HCT116 (cell line): ENCODE data around the gene CD9. TPM values are rescaled to one million over a fixed set of nuclear protein-coding genes. Genes with fewer than 3 reads are reported as not detected.

Experiments
- ATAC-seq: fragments of 200-7000 bp; cut with Tn5 transposase; 2 replicates; pipeline ENCODE4 v1.9.1; 2020; ENCODE audit warnings: mild to moderate bottlenecking, moderate library complexity
- BruUV-seq: library from RNA; stranded (reverse); fragments of 400-500 nt; replicated peaks from 2 replicates; lab custom pipeline; 2021; lab: Mats Ljungman, UMichigan
- CTCF ChIA-PET: fragments of 300-600 bp; sonication (Branson Sonifier 250); formaldehyde crosslinking; loops from one replicate; lab custom pipeline; 2021; ENCODE audit warnings: antibody characterized with exemption; lab: Charles Lee
- POLR2A ChIA-PET: fragments of 300-600, 350-600 bp; sonication (Branson Sonifier 250); formaldehyde crosslinking; loops from one replicate; lab custom pipeline; 2021; ENCODE audit warnings: antibody characterized with exemption; lab: Charles Lee
- RAD21 ChIA-PET, 2 experiments: fragments of 300-600 bp; sonication (Branson Sonifier 250); formaldehyde crosslinking; loops; one replicate each; lab custom pipeline; 2023; ENCODE audit warnings: low total read pairs in 2 of 2; ENCODE audit not compliant: uncharacterized antibody in 2 of 2, unreplicated experiment in 2 of 2, low non-redundant PET in 1 of 2; lab: Charles Lee
- DNase-seq: peaks from one replicate; pipeline ENCODE4 v3.0.0-alpha.2; 2010; ENCODE audit warnings: low read depth, low spot score
- H2AFZ ChIP-seq: fragments of 200-600 bp; shearing (Covaris generic), sonication (generic); 2 replicates; pipeline ENCODE4 v1.6.1; 2017; ENCODE audit warnings: low read depth, mixed run types, mixed read lengths, antibody characterized with exemption, low read length; ENCODE audit not compliant: poor library complexity, severe bottlenecking
- H3K27ac ChIP-seq: 2 replicates; pipeline ENCODE4 v1.5.1; 2012; ENCODE audit warnings: low read depth, low read length
- H3K27me3 ChIP-seq: fragments of 200-600 bp; sonication (generic); 2 replicates; pipeline ENCODE4 v1.6.1; 2016; ENCODE audit warnings: mixed run types, low read length, mixed read lengths; ENCODE audit not compliant: insufficient read depth
- H3K36me3 ChIP-seq, 2 experiments: fragments of 200-500 bp in 1 of 2; fragments of 200-600 bp in 1 of 2; sonication (Bioruptor generic) in 1 of 2; sonication (generic) in 1 of 2; 2 replicates each; pipeline versions ENCODE4 v1.5.1 to v1.6.1; 2014 to 2016; ENCODE audit warnings: low read length in 2 of 2, inconsistent platforms in 1 of 2, mixed read lengths in 1 of 2, mixed run types in 1 of 2; ENCODE audit not compliant: insufficient read depth in 2 of 2, control insufficient read depth in 1 of 2
- H3K4me1 ChIP-seq, 2 experiments: fragments of 200-600 bp in 1 of 2; sonication (generic) in 1 of 2; 2 replicates each; pipeline versions ENCODE4 v1.5.1 to v1.6.1; 2012 to 2017; ENCODE audit warnings: low read length in 2 of 2, inconsistent platforms in 1 of 2, mild to moderate bottlenecking in 1 of 2, mixed read lengths in 1 of 2, mixed run types in 1 of 2, moderate library complexity in 1 of 2; ENCODE audit not compliant: insufficient read depth in 2 of 2, control insufficient read depth in 1 of 2
- H3K4me2 ChIP-seq: fragments of 200-600 bp; sonication (generic); 2 replicates; pipeline ENCODE4 v1.6.1; 2017; ENCODE audit warnings: mixed run types, low read length, mixed read lengths
- H3K4me3 ChIP-seq, 2 experiments: fragments of 200-600 bp in 1 of 2; sonication (generic) in 1 of 2; replicated peaks in 1 of 2; 2 replicates each; pipeline ENCODE4 v1.5.1; 2011 to 2016; ENCODE audit warnings: low read length in 2 of 2, control low read depth in 1 of 2, low read depth in 1 of 2, mild to moderate bottlenecking in 1 of 2, mixed read lengths in 1 of 2, mixed run types in 1 of 2
- H3K79me2 ChIP-seq: fragments of 200-600 bp; sonication (generic); 2 replicates; pipeline ENCODE4 v1.6.1; 2017; ENCODE audit warnings: mild to moderate bottlenecking, mixed run types, low read length, moderate library complexity, mixed read lengths; ENCODE audit not compliant: insufficient read depth
- H3K9ac ChIP-seq: fragments of 200-600 bp; sonication (generic); 2 replicates; pipeline ENCODE4 v1.6.1; 2016; ENCODE audit warnings: low read length, mixed read lengths
- H3K9me2 ChIP-seq: fragments of 200-600 bp; sonication (generic), shearing (Covaris generic); 2 replicates; pipeline ENCODE4 v1.6.1; 2017; ENCODE audit warnings: mixed run types, mild to moderate bottlenecking, moderate library complexity; ENCODE audit not compliant: insufficient read depth
- H3K9me3 ChIP-seq, 2 experiments: fragments of 200-500 bp in 1 of 2; fragments of 200-600 bp in 1 of 2; sonication (Bioruptor generic) in 1 of 2; sonication (generic) in 1 of 2; 2 replicates each; pipeline ENCODE4 v1.6.1; 2014 to 2017; ENCODE audit warnings: low read length in 2 of 2, mixed read lengths in 2 of 2, inconsistent platforms in 1 of 2, low read depth in 1 of 2, mild to moderate bottlenecking in 1 of 2, mixed run types in 1 of 2, moderate library complexity in 1 of 2; ENCODE audit not compliant: control insufficient read depth in 1 of 2, insufficient read depth in 1 of 2
- H4K20me1 ChIP-seq: fragments of 200-600 bp; sonication (generic), shearing (Covaris generic); 2 replicates; pipeline ENCODE4 v1.6.1; 2017; ENCODE audit warnings: mixed run types, mild to moderate bottlenecking, moderate library complexity; ENCODE audit not compliant: insufficient read depth
- ELF1 ChIP-seq: IDR thresholded peaks from 2 replicates; pipeline ENCODE4 v1.6.1; 2012; ENCODE audit warnings: low read depth, borderline replicate concordance
- RAD21 ChIP-seq: IDR thresholded peaks from 2 replicates; pipeline ENCODE4 v1.6.1; 2012; ENCODE audit warnings: low read depth, mild to moderate bottlenecking
- SP1 ChIP-seq: IDR thresholded peaks from 2 replicates; pipeline ENCODE4 v1.6.1; 2012; ENCODE audit warnings: low read depth
- SRF ChIP-seq: IDR thresholded peaks from 2 replicates; pipeline ENCODE4 v1.6.1; 2012; ENCODE audit warnings: low read depth
- ZNF274 ChIP-seq: fragments of 200-500 bp; sonication (Bioruptor generic); IDR thresholded peaks from 2 replicates; pipeline ENCODE4 v1.6.1; 2014; ENCODE audit warnings: mild to moderate bottlenecking, low read depth, low read length, inconsistent platforms
- intact Hi-C: fragments of 100-400 bp; cut with micrococcal nuclease; formaldehyde crosslinking; loops from 2 replicates; pipeline ENCODE4 v1.10.0; 2022
- total RNA-seq: library from RNA; stranded (reverse); gene quantifications from one replicate; pipeline ENCODE4 v1.2.1, GENCODE V29; 2021; ENCODE audit not compliant: unreplicated experiment
- TF ChIP-seq, protein P1 (sequence below): IDR thresholded peaks from 2 replicates; pipeline ENCODE4 v1.6.1; 2012

The CD9 gene
- total RNA-seq, 1 experiment from 2014 or later = 182 TPM

DNA sequence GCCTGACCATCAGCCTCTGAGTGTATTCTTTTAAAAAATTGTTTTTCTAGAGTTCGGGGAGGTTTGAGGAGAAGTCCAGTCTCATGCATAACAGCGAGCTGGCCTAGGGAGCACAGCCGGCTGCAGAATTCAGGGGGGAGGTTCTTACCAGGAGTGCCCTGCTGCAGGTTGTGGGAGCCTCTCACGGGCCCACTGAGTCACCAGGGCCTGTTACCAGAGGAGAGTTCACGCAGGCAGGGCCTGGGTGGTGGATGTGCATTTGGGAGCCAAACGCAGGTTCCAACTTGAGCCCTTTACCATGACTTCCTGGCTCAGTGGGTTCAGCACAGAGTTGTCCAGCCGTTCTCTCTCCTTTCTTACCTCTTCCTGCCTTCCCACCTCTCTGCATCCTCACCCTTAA lies 14.4 kb downstream of the CD9 start:
- Histone ChIP-seq H3K9me3 (no peaks in the 10 kb centered on the region), H3K36me3 (0 out of 4 replicates have a peak, but pooled peaks cover 0 to under 1% of the 10 kb centered on the region in 2 experiments), H3K79me2 (peaks cover 94% of the 10 kb centered on the region), H3K4me1 (peaks cover 62 to 85% of the 10 kb centered on the region in 2 experiments), H4K20me1 (no peaks in the 10 kb centered on the region), H3K4me2 (peak overlapping the region; percentile 89), H3K27me3 (no peaks in the 10 kb centered on the region), H3K27ac (peak overlapping the region; percentile 73), H3K4me3 (0 out of 4 replicates have a peak overlapping the region, but pooled peaks of 1 of the 2 experiments have one; percentile 53), H2AFZ (no peak overlapping the region)
- ATAC-seq = no peak
- RAD21 ChIA-PET = interaction anchor here in 1 of 2 experiments (0.8 kb wide), 1 partner anchor 63 kb away, joined by 4 read pairs; no protein-coding TSS in a partner anchor
- intact Hi-C loops = no loop called here
- no peak for TF ChIP-seq ZNF274
- TF ChIP-seq, protein P1, sequence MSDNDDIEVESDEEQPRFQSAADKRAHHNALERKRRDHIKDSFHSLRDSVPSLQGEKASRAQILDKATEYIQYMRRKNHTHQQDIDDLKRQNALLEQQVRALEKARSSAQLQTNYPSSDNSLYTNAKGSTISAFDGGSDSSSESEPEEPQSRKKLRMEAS = no peak
- TF ChIP-seq, all 23 proteins: peak for 0
- no peaks in the 10 kb centered on the region for H3K9me2 ChIP-seq
- H3K9ac ChIP-seq = peak overlapping the region; percentile 77
- BruUV-seq = no TSS peak
- no peak for DNase-seq
- ChIA-PET CTCF (interaction anchor here (1.7 to 1.8 kb wide), 2 partner anchors 64 to 70 kb away, joined by 4 to 5 read pairs; no protein-coding TSS in a partner anchor), POLR2A (interaction anchor here (0.7 to 1.5 kb wide), 3 partner anchors 8 to 638 kb away, joined by 3 to 5 read pairs (median 4); partner anchors contain the start of genes CD9 and USP5)

- no peak for DNase-seq
- Histone ChIP-seq H2AFZ (no peak overlapping the region), H3K4me1 (peaks cover 65 to 85% of the 10 kb centered on the region in 2 experiments), H3K9me3 (no peaks in the 10 kb centered on the region), H3K9ac (peak overlapping the region; percentile 77), H3K4me2 (peak overlapping the region; percentile 89), H3K27ac (peak overlapping the region; percentile 73)
- ATAC-seq = peak; percentile 32
- RAD21 ChIA-PET = no interaction called here
- no TSS peak for BruUV-seq
- POLR2A ChIA-PET = interaction anchor here (1.0 to 1.5 kb wide), 2 partner anchors 9 to 15 kb away, joined by 3 to 4 read pairs; partner anchors contain the start of gene CD9
- TF ChIP-seq ELF1 = no peak
- TF ChIP-seq SP1 = no peak
- TF ChIP-seq, protein P1 = no peak
- no peak for TF ChIP-seq SRF
- TF ChIP-seq RAD21 = no peak
- TF ChIP-seq, all 23 proteins: peak for 0
- Histone ChIP-seq H3K27me3 (no peaks in the 10 kb centered on the region), H3K4me3 (peak overlapping the region in 1 of 2 experiments; percentile 53; a peak in 2 of 4 replicates), H4K20me1 (no peaks in the 10 kb centered on the region), H3K9me2 (no peaks in the 10 kb centered on the region), H3K36me3 (0 out of 4 replicates have a peak, but pooled peaks cover 0 to 5% of the 10 kb centered on the region in 2 experiments), H3K79me2 (peaks cover 95% of the 10 kb centered on the region)
- CTCF ChIA-PET = interaction anchor here (1.7 to 1.8 kb wide), 2 partner anchors 64 to 70 kb away, joined by 4 to 5 read pairs; no protein-coding TSS in a partner anchor
- intact Hi-C loops = no loop called here
Measured at GRCh38 chr12:6215120-6215807, 15.1 kb downstream of the CD9 start.
